GM13977 (cell line): ENCODE results near the gene OR1I1.

Experiments
- DNase-seq: peaks from one replicate; pipeline ENCODE4 v3.0.0; 2012; ENCODE audit warnings: low spot score
- in situ Hi-C: fragments of 300-500 bp; cut with MboI; formaldehyde crosslinking; loops from one replicate; pipeline ENCODE4 v1.12.0; 2022; ENCODE audit warnings: low sequenced_read_pairs, low pct_unique_long_range_greater_than_20kb, mixed read lengths, inconsistent platforms; ENCODE audit not compliant: unreplicated experiment
- TF ChIP-seq, protein P1 (sequence below): IDR thresholded peaks from 2 replicates; pipeline ENCODE4 v1.5.1; 2012; ENCODE audit warnings: mild to moderate bottlenecking, control low read depth; ENCODE audit not compliant: insufficient read depth; ENCODE audit errors: extremely low read depth, missing control alignments

The OR1I1 gene

DNA sequence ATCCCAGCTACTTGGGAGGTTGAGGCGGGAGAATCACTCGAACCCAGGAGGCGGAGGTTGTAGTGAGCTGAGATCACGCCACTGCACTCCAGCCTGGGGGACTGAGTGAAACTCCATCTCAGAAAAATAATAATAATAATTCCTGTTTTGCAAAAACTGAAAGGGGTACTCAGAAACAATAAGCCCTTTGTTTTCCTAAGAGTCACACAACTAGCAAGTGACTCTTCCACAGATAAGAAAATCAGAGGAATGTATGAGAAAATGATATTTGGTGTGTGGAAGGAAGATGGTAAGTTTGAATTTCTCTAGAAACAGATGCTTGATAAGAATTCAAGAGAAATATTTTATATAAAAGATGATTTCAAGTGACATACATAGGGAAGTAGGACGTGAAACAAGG is 60.3 kb downstream of the OR1I1 start:
- TF ChIP-seq, protein P1, sequence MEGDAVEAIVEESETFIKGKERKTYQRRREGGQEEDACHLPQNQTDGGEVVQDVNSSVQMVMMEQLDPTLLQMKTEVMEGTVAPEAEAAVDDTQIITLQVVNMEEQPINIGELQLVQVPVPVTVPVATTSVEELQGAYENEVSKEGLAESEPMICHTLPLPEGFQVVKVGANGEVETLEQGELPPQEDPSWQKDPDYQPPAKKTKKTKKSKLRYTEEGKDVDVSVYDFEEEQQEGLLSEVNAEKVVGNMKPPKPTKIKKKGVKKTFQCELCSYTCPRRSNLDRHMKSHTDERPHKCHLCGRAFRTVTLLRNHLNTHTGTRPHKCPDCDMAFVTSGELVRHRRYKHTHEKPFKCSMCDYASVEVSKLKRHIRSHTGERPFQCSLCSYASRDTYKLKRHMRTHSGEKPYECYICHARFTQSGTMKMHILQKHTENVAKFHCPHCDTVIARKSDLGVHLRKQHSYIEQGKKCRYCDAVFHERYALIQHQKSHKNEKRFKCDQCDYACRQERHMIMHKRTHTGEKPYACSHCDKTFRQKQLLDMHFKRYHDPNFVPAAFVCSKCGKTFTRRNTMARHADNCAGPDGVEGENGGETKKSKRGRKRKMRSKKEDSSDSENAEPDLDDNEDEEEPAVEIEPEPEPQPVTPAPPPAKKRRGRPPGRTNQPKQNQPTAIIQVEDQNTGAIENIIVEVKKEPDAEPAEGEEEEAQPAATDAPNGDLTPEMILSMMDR = no peak
- in situ Hi-C loops = no loop called here
- DNase-seq = no peak
